Anterior cingulate cortex (tissue), 58 donors: ENCODE measurements around the gene STARD8.
"Not testable (repeated sequence)": the region's sequence is repeated elsewhere in the genome, so short reads cannot be mapped to it uniquely, and the experiment has no call there.

Experiments used
- DNase-seq, 58 donors: peaks; one replicate each; lab custom pipeline; 2025; lab: John Stamatoyannopoulos, UW

STARD8 gene

DNA sequence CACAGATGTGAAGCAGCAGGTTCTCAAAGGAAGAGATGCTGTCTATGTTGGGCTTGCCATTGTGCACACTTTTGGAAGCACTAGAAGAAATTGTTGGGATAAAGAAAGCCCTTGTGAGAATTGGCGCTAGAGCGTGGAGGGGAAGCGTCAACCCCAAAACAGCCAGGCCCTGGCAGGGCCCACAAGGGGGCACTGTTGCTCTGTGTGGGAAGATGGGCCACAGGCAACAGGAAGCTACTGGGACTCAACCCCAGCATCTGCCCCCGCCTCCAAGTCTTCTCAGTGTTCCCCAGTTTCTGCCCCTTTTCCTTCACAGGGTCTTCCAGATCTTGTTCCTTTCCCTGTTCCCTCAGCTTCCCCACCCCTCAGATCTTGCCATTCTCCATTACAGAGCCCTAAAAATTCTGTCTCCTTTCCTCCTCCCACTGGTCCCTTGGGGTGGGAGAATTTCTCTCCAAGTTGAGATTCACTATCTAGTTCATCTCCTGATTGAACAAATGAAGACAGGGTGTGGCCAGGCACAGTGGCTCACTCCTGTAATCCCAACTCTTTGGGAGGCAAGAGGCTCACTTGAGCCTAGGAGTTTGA, 85.5 kb downstream of the STARD8 start:
- peak in 11 of 58 donors; percentile 0 to 31 (median 3) for DNase-seq

DNA sequence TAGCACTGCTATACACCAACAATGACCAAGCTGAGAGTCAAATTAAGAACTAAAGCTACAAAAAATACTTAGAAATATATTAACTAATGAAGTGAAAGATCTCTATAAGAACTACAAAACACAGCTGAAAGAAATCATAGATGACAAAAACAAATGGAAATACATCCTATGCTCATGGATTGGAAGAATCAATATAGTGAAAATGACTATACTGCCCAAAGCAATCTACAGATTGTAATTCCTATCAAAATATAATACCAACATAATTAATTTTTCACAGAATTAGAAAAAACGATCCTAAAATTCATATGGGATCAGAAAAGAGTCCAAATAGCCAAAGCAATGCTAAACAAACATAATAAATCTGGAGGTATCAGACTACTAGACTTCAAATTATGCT, 87.8 kb downstream of the STARD8 start:
- no peak for DNase-seq

DNA sequence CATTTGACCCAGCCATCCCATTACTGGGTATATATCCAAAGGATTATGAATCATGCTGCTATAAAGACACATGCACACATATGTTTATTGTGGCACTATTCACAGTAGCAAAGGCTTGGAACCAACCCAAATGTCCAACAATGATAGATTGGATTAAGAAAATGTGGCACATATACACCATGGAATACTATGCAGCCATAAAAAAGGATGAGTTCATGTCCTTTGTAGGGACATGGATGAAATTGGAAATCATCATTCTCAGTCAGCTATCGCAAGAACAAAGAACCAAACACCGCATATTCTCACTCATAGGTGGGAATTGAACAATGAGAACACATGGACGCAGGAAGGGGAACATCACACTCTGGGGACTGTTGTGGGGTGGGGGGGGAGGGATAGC, 94.4 kb downstream of the STARD8 start:
- DNase-seq, result not testable (repeated sequence)

DNA sequence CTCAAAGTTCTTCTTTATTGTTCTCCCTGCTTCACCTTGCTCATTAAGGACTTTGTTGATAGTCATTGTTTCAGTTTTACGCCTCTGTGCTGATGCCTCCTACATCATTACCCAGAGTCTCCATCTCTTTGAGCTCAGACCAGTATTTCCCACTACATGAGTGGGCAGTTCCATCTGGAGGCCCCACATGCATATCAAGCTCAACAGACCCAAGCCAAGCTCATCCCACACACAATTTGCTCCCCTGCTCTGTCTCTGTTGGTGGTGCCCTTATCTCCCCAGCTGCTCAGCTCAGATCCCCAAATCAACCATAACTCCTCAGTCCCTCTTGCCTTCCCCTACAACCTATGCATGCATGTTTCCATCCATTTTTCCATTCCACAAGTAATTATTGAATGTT, 96.3 kb downstream of the STARD8 start:
- DNase-seq, result no peak

DNA sequence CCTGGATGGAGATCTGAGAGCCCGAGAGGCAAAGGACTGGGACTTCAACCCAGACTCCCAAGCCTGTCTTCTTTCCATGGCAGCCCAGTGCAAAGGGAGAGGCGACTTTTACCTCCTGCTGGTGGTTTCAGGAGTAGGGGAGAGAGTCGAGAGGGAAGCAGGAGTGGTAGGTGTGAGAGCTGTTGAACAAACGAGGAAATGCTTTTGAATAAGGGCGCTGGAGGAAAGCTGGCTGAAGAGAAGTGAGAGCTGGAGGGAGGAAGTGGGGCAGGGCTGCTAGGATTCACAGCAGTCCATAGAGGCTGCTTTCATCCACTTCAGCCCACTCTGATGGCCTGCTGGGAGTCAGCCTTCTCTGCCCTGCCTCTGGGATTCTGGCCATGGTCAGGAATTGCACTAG, 99.5 kb downstream of the STARD8 start:
- no peak for DNase-seq

DNA sequence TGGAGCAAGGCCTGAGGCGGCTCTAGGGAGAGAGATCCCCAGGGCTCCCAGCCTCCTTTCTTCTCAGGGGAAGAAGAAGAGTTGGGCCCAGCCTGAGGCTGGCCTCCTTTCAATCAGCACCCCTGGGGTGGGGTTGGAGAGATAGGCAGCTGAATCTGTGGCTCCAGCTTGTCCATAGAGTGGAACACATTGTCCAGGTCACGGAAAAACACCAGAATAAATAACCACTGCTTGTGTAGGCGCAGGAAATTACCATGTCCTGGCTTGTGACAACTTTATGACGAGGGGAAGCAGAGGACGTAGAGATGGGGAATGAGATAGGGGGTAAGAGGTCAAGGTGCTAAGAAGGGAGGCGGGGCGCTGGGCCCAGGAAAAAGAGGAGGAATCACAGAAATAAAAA, 100.6 kb downstream of the STARD8 start:
- no peak for DNase-seq

DNA sequence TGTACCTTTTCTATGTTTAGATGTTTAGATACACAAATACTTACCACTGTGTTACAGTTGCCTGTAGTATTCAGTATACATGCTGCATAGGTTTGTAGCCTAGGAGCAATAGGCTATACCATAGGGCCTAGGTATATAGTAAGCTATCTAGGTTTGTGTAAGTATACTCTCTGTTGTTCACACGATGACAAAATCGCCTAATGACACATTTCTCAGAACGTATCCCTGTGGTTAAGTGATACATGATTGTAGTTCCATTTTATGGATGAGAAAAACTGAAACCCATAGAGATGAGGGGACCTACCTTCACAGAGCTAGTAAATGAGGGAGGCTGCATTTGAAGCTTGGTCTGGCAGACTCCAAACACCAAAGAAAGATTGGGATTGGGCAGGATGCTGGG, 102.0 kb downstream of the STARD8 start:
- no peak for DNase-seq

DNA sequence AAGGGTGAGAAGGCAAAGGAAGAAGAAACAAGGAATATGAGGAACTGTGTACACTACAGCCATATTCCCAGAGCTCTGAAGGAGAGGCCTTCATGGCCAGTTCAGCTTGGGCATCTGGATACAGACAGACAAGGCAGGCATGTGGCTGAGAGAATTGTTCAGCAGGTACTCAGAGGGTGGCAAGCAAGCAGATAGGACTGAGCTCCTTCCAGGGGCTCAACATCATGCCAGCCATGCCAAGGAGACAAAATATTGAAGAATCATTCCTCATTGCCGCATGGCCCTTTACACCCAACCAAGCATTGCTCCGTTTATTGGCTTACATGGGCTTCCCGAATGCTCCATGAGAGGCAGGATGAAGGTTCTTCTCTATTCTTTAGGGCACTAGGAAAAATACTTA, 102.8 kb downstream of the STARD8 start:
- DNase-seq, result no peak

DNA sequence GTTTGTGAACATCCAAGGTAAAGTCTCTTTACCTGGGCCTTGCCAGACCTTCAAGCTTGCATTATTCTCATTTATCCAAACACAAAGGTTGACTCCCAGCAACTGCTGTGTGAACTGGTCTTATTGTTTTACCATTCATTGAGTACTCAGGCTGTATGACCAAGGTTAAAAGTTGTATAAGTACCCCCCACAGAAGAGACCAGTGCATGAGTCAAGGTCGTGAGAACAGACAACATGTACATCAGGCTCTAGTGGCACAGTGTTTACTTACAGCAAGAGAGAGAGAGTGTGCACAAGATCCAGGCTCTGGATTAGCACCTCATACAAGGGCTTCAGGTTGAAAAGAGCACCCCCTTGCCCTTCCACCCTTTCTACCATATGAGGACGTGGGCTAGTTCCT, 103.9 kb downstream of the STARD8 start:
- DNase-seq, result no peak

DNA sequence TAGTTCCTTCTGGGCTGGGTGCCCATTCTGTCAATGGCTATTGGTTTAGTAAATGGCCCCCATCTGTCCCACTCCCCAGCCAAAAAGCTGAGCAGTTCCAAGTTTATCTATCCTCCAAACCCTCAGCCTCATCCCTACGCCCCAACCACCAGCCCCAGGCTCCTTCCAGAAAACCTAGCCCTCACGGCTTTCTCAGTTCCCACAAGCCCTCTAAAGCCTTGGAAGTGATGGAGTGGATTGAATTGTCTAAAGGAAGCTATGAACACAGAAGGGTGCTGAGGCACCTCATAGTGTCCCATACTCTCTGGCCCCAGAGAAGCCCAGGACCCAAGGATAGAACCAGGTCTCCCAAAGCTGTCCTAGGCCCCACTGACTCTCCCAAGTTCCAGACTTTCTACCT, 105.8 kb downstream of the STARD8 start:
- no peak for DNase-seq

DNA sequence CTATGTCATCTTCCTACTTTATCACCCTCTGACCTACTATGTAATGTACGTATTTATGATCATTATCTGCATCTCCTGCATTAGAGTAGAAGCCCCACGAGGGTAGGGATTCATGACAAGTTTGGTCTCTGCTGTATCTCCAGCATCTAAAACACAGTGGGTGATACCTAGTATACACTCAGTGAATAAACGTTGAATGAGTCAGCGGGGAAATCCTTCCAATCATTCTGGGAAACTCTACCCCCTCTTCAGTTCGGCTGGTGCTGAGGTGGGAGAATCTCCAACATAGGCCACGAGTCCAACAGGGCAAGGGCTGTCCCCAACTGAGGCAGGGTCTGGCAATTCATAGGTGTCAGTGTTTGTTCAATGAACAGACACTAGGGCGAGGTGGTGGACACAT, 106.9 kb downstream of the STARD8 start:
- DNase-seq, result no peak

DNA sequence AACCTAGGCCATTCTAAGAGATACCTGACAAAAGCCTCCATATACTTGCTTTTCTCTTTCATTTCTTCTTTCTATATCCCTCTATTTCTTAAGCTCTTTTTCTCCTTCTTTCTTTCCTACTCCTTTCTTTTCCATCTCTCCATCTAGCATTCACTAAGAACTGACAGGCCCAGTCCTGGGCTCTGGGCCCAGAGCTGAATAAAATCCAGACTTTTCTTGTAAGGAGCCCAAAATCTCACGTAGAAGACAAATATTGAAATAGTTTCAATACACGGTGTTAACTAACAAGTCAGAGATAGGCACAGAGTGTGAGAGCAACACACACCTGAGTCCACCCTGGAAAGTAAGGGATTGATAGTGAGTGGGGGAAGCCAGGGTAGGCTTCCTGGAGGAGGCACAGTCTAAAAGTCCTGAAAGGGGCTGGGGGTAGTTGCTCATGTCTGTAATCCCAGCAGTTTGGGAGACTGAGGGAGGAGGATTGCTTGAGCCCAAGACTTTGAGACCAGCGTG, 108.2 kb downstream of the STARD8 start:
- no peak for DNase-seq

DNA sequence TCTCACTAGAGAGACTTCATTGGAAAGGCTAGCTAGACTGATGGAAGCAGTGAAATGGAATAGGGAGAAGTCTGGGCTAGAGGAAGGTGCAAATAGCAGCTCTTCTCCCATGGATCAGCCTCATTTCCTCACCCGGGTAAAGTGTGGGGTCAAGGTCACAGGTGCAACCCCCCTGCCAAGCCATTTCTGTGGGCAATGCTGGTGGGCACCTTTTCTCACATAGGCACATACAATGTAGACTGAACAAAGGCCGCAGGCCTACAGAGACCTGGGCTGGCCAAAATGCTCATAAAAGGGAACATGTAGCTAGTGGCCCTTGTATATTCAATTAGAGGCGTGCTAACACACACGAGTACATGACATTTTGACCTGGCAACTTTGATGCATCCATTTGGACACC, 109.9 kb downstream of the STARD8 start:
- DNase-seq, result no peak

DNA sequence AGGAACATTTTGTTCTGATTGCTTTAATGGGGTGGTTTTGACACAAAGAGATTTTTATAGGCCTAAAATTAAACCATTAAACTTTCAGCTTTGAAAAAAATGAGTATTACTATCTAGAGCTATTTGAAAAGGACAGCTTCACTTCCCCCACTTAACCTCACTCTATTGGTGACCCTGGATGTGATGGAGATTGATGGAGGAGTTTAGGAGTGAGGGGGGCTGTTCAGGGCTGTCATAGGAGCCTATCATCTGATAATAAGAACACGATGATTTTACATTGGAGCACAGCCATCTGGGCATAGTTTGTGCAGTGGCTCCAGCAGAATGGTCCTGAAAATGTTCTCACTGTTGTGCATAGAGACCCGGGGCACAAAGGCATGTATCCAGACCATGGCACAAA, 110.3 kb downstream of the STARD8 start:
- DNase-seq, result no peak

DNA sequence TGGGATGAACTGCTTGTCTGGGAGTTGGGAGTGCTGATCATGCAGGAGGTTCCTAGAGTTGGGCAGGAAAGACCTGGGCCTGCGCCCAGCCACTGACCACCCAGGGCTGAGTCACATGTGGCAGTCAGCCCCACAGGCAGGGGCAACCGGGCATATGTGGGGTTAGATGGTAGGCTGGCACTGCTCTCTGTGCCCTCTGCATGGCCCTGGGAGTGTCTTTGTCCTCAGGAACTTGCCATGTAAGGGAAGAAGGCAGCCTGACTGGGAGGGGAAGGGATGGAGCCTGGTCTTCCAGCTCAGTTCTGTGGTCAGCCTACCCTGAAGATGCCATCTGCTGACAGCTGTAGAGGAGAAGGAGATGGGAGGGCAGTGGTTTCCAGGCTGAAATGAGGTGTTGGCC, 111.2 kb downstream of the STARD8 start:
- no peak for DNase-seq

DNA sequence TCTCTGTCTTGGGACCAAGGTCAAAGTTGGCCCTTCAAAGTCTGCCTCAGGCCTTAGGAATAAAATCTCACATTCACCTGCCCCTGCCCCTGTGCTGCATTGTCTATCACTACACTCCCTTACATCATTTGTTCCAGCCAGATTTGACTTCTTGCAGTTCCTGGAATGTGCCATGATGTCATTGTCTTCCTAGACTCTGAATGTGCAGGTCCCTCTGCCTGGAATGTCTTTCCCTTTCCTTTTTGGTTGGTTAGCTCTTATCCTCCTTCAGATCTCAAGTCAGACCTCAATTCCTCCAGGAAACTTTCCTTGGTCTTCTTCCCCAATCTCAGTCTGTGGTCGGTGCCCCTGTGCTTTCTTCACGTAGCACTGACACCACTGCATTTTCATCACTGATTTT, 113.6 kb downstream of the STARD8 start:
- no peak for DNase-seq

DNA sequence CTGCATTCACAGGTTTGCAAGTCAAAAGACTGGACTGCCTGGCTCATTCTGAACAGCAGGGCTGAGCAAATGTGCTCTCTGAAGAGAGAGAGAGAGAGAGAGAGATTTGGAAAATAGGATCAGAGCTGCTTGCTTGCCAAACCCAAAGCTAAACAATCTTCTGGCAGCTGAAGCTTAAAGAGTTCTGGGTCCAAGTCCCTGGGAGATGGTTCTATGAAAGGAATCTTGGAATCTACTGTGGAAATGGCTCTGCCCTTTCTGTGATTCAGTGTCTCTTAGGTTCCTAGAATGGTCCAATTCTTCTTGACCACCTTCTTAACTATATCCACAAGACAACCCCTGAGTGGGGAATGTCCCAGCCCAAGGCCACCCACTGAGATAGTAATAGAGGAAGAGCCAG, 115.3 kb downstream of the STARD8 start:
- peak in 3 of 58 donors; percentile 2 for DNase-seq

DNA sequence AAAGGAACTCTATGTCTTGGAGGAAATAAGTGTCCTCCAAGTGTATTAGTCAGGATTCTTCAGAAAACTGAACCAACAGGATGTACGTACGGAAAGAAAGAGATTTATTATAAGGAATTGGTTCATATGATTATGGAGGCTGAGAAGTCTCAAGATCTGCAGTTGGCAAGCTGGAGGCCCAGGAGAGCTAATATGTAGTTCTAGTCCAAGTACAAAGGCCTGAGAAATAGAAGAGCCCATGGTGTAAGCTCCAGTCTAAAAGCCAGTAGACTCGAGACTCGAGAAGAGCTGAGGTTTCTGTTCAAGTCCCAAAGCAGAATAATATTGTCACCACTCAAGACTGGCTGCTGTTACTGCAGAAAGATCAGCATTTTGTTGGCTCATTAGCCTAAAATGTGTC, 116.0 kb downstream of the STARD8 start:
- DNase-seq, result no peak
